Stimulated activated naive CD8-positive, alpha-beta T cell treated with anti-CD3 and anti-CD28 coated beads, Interleukin-15, Interleukin-2, amounts not matched to agents 100 ng/mL and 50 ng/mL, for 24 hours (primary cell): ENCODE data around the gene RBMS3.
"Not testable (repeated sequence)": the region's sequence is repeated elsewhere in the genome, so short reads cannot be mapped to it uniquely, and the experiment has no call there.

Experiments used
- H3K27ac Mint-ChIP-seq: one replicate; pipeline ENCODE4 v1.8.0; 2021; ENCODE audit warnings: mild to moderate bottlenecking, mixed read lengths
- H3K27me3 Mint-ChIP-seq: one replicate; pipeline ENCODE4 v1.8.0; 2021; ENCODE audit warnings: mixed read lengths
- H3K36me3 Mint-ChIP-seq: one replicate; pipeline ENCODE4 v1.8.0; 2021; ENCODE audit warnings: low read depth, mixed read lengths
- H3K4me1 Mint-ChIP-seq: one replicate; pipeline ENCODE4 v1.8.0; 2021; ENCODE audit warnings: low read depth, mixed read lengths
- H3K4me3 Mint-ChIP-seq: one replicate; pipeline ENCODE4 v1.8.0; 2021; ENCODE audit warnings: mild to moderate bottlenecking, mixed read lengths
- H3K9me3 Mint-ChIP-seq: one replicate; pipeline ENCODE4 v1.8.0; 2021; ENCODE audit warnings: mixed read lengths

RBMS3 gene

DNA sequence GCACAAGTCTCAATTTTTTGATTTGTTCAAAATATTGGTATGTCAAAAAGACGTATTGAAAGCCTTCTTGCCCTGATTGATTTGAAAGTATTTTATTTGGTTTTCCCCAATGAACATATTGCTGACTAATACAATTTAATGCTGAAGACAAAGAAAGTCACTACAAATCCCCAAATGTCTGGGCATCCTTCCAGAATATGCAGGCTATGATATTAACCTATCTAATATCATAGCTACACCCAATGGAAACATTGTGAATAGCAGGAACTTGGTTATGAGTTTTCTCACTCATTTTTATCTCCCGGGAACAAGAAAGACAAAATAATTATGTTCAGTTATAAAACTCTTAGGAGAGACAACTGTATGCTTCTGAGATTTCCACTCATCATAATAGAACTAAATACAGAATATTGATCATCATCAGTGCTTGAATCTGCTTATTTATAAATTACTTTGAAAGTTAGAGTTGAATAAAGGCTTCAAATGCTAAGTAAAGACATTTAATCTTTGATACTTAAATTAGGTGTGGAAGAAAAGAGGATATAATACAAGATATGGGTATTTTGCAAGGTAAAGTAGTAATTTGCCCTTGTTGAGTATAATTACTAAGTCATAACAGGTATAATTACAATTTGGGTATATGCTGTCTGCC is 483.9 kb downstream of the RBMS3 start:
- no peaks in the 10 kb centered on the region for H3K4me1 Mint-ChIP-seq
- H3K27me3 Mint-ChIP-seq, result peaks cover 8% of the 10 kb centered on the region
- H3K4me3 Mint-ChIP-seq, result no peak overlapping the region
- no peaks in the 10 kb centered on the region for H3K36me3 Mint-ChIP-seq
- H3K27ac Mint-ChIP-seq, result no peak overlapping the region
- H3K9me3 Mint-ChIP-seq, result no peaks in the 10 kb centered on the region

DNA sequence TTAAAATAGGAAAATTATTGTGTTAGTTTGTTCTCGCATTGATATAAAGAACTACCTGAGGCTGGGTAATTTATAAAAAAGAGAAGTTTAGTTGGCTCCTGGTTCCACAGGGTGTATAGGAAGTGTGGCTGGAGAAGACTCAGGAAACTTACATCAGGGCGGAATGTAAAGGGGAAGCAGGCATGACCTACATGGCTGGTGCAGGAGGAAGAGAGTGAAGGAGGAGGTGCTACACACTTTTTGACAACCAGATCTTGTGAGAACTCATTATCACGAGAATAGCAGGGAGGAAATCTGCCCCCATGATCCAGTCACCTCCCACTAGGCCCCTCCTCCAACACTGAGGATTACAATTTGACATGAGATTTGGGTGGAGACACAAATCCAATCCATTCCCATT is 490.7 kb downstream of the RBMS3 start:
- peaks cover 8% of the 10 kb centered on the region for H3K27me3 Mint-ChIP-seq

DNA sequence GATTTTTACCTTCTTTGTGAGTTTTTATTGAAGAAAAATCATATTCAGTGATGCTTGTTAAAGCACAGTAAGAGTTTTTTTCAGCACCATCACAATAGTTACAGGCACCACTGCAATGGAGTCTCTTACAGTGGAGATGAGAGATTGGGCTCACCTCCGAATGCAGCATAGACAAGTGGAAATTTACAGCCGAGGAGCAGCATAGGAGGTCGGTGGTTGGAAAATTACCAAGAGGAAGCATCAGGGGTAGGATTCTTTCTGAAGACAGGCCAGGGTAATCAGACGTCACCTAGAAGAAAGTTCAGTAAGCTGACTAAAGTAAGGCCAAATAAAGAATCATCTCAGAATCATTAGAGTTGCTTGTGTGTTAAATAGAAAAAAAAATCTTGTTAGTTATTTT is 491.6 kb downstream of the RBMS3 start:
- Mint-ChIP-seq H3K9me3 (no peaks in the 10 kb centered on the region), H3K4me1 (no peaks in the 10 kb centered on the region), H3K36me3 (no peaks in the 10 kb centered on the region), H3K27me3 (peaks cover 4% of the 10 kb centered on the region), H3K4me3 (no peak overlapping the region), H3K27ac (no peak overlapping the region)

More for the DNA sequence above, 490.7 kb downstream of the RBMS3 start:
- no peaks in the 10 kb centered on the region for H3K4me1 Mint-ChIP-seq
- no peaks in the 10 kb centered on the region for H3K9me3 Mint-ChIP-seq
- H3K27ac Mint-ChIP-seq, result no peak overlapping the region
- H3K4me3 Mint-ChIP-seq, result no peak overlapping the region
- no peaks in the 10 kb centered on the region for H3K36me3 Mint-ChIP-seq

DNA sequence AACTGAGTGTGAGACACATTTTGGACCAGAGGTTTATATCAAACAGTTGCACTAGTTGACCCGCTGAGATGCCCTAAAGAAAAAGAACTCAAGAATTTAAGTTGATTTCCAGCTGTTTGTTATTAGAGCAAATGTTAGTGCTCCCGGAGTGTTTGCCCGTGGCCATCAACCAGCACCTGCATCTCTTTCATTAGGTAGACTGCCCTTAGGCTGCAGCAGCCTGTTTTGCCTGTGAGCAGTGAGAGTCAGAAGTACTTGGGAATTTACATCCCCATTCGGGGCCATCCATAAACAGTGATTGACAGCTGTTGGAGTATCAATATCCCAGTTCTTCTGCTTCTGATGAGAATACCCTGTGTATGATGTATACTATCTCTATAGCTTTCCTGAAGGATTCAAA is 492.6 kb downstream of the RBMS3 start:
- Mint-ChIP-seq H3K36me3 (no peaks in the 10 kb centered on the region), H3K27me3 (peaks cover 7% of the 10 kb centered on the region), H3K4me1 (no peaks in the 10 kb centered on the region), H3K9me3 (no peaks in the 10 kb centered on the region), H3K4me3 (no peak overlapping the region), H3K27ac (no peak overlapping the region)

DNA sequence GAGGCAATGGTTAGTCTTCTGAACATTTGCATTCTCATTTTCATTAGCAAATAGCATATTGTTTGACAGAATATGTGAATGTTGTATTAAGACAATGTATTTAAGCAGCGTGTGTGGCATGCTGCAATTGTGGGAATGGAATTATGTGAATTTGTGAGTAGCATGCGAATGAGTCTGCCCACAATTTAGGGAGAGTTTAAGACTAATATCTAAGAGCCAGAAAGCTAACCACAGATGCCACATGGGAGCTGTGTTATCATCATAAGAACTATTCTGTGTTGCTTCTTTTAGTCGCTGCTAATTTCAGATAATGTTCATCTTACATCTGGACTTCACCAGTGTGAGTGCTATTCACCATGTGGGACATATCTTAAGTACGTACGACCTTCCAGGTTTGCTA is 494.5 kb downstream of the RBMS3 start:
- no peak overlapping the region for H3K4me3 Mint-ChIP-seq
- no peaks in the 10 kb centered on the region for H3K4me1 Mint-ChIP-seq
- H3K27ac Mint-ChIP-seq, result no peak overlapping the region
- peaks cover 7% of the 10 kb centered on the region for H3K27me3 Mint-ChIP-seq
- no peaks in the 10 kb centered on the region for H3K36me3 Mint-ChIP-seq
- no peaks in the 10 kb centered on the region for H3K9me3 Mint-ChIP-seq

DNA sequence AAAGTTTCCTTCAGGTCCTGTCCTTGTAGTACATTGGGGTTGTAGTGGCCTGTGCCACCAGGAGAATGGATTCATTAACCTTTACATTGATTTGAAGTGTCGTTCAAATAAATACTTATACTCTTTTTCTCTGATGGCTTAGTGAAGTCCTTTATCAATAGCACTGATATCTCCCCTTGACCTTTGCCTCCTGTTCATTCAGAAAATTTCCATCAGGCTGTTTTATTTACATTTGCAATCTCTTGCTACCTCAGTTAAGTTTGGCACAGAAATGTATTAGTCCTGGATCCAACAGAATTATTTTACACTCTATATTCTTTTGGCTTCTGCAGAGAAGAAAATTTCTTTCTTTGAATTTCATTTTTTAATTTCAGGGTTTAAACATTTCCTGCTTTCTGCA is 497.0 kb downstream of the RBMS3 start:
- Mint-ChIP-seq H3K4me3 (no peak overlapping the region), H3K4me1 (no peaks in the 10 kb centered on the region), H3K9me3 (peaks cover 10% of the 10 kb centered on the region), H3K36me3 (no peaks in the 10 kb centered on the region), H3K27me3 (peaks cover 7% of the 10 kb centered on the region), H3K27ac (no peak overlapping the region)

DNA sequence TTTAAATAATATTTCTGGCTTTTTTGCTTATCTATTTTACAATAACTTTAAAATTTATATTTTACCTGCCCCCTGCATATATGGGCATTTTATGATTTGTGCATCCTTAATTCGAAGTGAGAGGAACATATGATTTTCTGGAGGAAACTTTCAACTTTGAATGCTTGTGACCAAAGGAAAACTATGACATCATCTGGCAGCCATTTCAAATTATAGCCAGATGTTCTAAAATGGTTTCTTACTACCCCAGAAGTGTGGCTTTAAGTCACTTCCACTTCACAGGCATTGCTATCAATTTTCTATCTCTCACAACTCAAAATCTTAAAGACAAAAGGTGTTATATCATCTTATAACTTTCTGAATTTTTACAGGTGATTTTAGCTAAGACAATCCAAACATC is 508.8 kb downstream of the RBMS3 start:
- Mint-ChIP-seq H3K4me1 (no peaks in the 10 kb centered on the region), H3K9me3 (no peaks in the 10 kb centered on the region), H3K27ac (no peak overlapping the region), H3K4me3 (no peak overlapping the region), H3K27me3 (peaks cover 6% of the 10 kb centered on the region), H3K36me3 (no peaks in the 10 kb centered on the region)

DNA sequence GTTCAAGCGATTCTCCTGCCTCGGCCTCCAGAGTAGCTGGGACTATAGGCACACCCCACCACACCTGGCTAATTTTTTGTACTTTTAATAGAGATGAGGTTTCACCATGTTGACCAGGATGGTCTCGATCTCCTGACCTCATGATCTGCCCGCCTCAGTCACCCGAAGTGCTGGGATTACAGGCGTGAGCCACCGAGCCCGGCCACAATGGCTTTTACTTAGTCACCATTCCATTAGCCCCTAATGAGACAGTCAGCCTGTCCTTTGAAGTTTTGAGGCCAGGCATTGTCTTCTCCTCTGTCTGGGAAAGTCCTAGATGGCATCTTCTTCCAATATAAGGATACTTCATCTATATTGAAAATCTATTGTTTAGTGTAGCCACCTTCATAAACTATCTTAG is 515.9 kb downstream of the RBMS3 start:
- Mint-ChIP-seq H3K4me1 (no peaks in the 10 kb centered on the region), H3K4me3 (no peak overlapping the region), H3K27ac (no peak overlapping the region), H3K36me3 (no peaks in the 10 kb centered on the region), H3K27me3 (peaks cover 3% of the 10 kb centered on the region), H3K9me3 (no peaks in the 10 kb centered on the region)

DNA sequence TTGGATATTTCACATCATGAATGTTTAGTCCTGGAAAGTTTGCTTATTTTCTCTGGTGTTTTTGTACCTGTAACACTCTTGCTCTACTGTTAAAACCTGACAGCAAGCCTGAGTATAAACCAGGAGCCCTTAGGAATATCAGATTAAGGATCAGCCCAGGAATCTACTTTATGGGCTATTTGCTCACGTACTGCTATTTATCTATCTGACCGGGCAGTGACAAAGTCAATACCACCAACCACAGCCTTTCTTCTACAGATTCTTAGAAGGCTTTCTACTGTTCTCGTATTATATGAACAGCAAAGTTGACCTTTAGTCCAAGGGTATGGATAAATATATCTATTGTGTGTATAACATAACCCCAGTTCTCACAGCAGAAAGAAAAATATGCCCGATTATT is 521.2 kb downstream of the RBMS3 start:
- no peak overlapping the region for H3K4me3 Mint-ChIP-seq
- H3K27me3 Mint-ChIP-seq, result no peaks in the 10 kb centered on the region
- no peaks in the 10 kb centered on the region for H3K4me1 Mint-ChIP-seq
- H3K27ac Mint-ChIP-seq, result no peak overlapping the region
- H3K9me3 Mint-ChIP-seq, result no peaks in the 10 kb centered on the region
- no peaks in the 10 kb centered on the region for H3K36me3 Mint-ChIP-seq

DNA sequence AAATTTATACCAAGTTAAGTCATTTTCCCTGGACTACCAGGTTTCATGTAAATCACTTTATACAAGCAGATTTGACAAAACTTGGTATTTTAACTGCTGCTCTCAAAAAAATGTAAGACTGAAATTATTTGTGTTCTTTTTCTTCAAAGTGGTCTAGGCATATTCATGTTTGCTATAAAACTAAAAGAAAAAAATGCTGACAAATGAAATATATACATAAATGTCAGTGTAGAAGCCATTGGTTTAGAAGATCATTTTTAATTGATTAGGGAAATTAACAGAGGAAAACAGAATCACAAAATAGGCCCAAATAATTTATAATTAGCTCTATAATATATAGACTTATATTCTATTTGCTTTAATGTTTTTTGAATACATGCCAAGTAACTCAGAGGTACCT is 523.2 kb downstream of the RBMS3 start:
- no peak overlapping the region for H3K4me3 Mint-ChIP-seq
- no peaks in the 10 kb centered on the region for H3K4me1 Mint-ChIP-seq
- H3K27me3 Mint-ChIP-seq, result no peaks in the 10 kb centered on the region
- H3K36me3 Mint-ChIP-seq, result no peaks in the 10 kb centered on the region
- no peak overlapping the region for H3K27ac Mint-ChIP-seq
- no peaks in the 10 kb centered on the region for H3K9me3 Mint-ChIP-seq

DNA sequence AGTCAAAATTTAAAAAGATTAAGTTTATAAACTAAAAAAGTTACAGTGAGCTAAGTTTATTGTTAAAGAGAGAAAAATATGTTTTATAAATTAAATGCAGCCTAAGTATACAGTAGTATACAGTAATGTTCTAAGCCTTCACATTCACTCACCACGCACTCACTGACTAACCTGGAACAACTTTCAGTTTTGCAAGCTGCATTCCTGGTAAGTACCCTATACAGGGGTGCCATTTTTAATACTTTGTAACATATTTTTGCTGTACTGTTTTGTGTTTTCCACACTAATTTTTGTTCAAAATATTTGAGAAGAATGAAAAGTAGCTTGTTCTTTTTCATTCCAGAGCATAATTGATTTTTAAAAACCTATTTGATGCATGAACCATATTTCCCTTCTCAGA is 524.9 kb downstream of the RBMS3 start:
- Mint-ChIP-seq H3K36me3 (no peaks in the 10 kb centered on the region), H3K9me3 (no peaks in the 10 kb centered on the region), H3K27me3 (no peaks in the 10 kb centered on the region), H3K4me3 (no peak overlapping the region), H3K4me1 (no peaks in the 10 kb centered on the region), H3K27ac (no peak overlapping the region)

DNA sequence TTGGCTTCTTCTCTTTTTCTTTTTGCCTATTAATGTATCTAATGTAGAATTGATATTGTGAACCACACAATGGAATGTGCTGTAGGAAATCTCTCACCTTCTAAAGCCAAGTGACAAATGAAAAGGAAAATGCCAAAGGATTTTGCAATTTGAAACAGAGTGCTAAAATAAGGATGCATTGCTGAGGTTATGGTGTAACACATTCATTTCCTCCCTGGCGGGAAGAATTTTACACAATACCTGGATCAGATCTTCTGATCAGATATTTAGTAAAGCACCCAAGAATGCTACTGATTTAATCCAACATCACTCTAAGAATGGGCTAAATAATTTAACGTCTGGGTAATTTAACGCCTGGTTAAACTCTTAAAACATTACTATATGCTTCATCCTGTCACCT is 527.5 kb downstream of the RBMS3 start:
- not testable (repeated sequence) for H3K36me3 Mint-ChIP-seq, H3K27me3 Mint-ChIP-seq, H3K4me1 Mint-ChIP-seq, H3K9me3 Mint-ChIP-seq, H3K27ac Mint-ChIP-seq, H3K4me3 Mint-ChIP-seq

DNA sequence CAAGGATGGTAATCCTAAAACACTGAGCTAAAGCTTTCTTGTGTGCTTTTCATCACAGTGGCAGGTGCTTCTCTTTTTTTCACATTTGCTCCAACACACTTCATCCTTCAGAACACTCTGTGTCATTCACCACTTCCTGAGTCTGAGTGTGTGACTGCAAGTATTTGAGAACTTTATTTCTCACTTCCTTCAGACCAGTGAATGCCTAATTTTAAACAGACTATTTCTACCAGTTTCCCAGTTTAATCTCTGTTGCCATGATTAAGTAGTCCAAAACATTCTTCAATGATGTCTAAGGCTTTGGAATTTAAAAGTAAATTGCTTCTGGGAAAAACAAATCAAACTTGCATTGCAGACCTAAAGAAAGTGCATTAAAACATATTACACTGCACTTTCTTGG is 541.2 kb downstream of the RBMS3 start:
- H3K4me3 Mint-ChIP-seq, result no peak overlapping the region
- no peaks in the 10 kb centered on the region for H3K27me3 Mint-ChIP-seq
- no peak overlapping the region for H3K27ac Mint-ChIP-seq
- H3K9me3 Mint-ChIP-seq, result no peaks in the 10 kb centered on the region
- no peaks in the 10 kb centered on the region for H3K4me1 Mint-ChIP-seq
- no peaks in the 10 kb centered on the region for H3K36me3 Mint-ChIP-seq

DNA sequence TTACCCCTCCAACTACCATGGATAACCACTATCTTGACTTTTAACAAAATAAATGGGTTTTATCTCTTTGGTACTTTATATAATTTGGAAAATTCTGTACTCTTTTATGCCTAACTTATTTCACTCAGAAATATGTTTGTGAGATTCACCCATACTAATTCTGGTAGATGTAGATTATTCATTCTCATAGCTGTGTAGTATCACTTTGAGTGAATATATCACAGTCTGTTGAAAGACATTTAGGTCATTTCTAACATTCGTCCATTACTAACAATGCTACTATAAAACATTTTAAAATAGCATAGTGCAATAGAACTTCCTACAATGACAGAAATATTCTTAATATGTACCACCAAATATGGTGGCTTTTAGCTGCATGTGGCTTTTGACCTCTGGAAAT is 542.4 kb downstream of the RBMS3 start:
- no peaks in the 10 kb centered on the region for H3K4me1 Mint-ChIP-seq
- no peaks in the 10 kb centered on the region for H3K9me3 Mint-ChIP-seq
- H3K27ac Mint-ChIP-seq, result no peak overlapping the region
- no peak overlapping the region for H3K4me3 Mint-ChIP-seq
- H3K36me3 Mint-ChIP-seq, result no peaks in the 10 kb centered on the region
- no peaks in the 10 kb centered on the region for H3K27me3 Mint-ChIP-seq

DNA sequence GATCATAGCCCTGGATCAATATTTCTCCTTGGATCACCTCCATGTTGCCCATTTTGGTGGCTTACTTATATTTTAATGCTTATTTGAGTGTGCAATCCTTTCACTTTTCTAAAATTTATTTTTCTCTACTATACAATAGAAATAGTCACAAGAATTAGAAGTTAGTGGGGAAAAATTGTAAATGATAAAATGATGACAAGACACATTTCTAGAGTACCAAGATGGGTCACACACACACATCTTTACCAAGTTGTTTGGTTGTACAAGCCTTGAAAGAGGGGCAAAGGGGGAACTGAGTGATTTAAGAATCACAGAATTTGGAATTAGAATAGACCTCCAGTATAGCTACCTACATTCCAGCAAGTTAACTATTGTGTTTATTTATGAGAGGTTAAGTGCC is 545.8 kb downstream of the RBMS3 start:
- no peaks in the 10 kb centered on the region for H3K4me1 Mint-ChIP-seq
- no peak overlapping the region for H3K27ac Mint-ChIP-seq
- H3K9me3 Mint-ChIP-seq, result no peaks in the 10 kb centered on the region
- no peak overlapping the region for H3K4me3 Mint-ChIP-seq
- no peaks in the 10 kb centered on the region for H3K36me3 Mint-ChIP-seq
- no peaks in the 10 kb centered on the region for H3K27me3 Mint-ChIP-seq

DNA sequence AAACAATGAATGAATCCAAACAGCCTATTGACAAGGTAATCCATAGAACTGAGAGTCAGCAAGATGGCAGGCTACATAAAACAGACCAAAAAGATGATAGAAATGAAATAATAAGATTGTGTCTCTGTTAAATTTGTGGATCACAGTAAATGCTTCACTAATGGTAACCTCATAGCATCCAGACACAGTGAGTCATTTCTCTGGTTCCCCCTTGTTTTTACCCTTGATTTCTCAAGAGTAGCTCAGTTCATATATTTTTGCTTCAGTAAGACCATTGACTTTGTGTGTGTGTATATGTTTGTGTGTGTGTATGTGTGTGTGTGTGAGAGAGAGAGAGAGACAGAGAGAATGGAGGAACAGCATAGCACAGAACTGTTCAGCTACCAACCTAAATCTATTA is 546.9 kb downstream of the RBMS3 start:
- Mint-ChIP-seq H3K4me1 (no peaks in the 10 kb centered on the region), H3K36me3 (no peaks in the 10 kb centered on the region), H3K27me3 (no peaks in the 10 kb centered on the region), H3K4me3 (no peak overlapping the region), H3K9me3 (peaks cover under 1% of the 10 kb centered on the region), H3K27ac (no peak overlapping the region)
